Measurements from ENCODE around the gene SPATA33. TPM values are rescaled to one million over a fixed set of nuclear protein-coding genes. Genes with fewer than 3 reads are reported as not detected.
"Not testable (repeated sequence)": the region's sequence is repeated elsewhere in the genome, so short reads cannot be mapped to it uniquely, and the experiment has no call there.

Gene SPATA33
- total RNA-seq, 1 donor from 2014 or later = 13.8 TPM

- no peak for TF ChIP-seq CTCF (IDR thresholded peaks at IDR 0.05; ENCODE audit: unreplicated experiment)
- Mint-ChIP-seq H3K27ac (ENCODE audit: unreplicated experiment) (no peak overlapping the region), H3K9me3 (ENCODE audit: unreplicated experiment) (no peaks in the 10 kb centered on the region), H3K4me1 (ENCODE audit: unreplicated experiment) (no peaks in the 10 kb centered on the region), H3K27me3 (ENCODE audit: unreplicated experiment) (peaks cover 4% of the 10 kb centered on the region), H3K36me3 (ENCODE audit: low read depth, unreplicated experiment) (peaks cover 43% of the 10 kb centered on the region), H3K4me3 (ENCODE audit: unreplicated experiment) (no peak overlapping the region)
- no peak for DNase-seq (ENCODE audit: low spot score)
Observed at GRCh38 chr16:89667633-89668032, 10.0 kb downstream of the SPATA33 start.

- Mint-ChIP-seq H3K27ac (ENCODE audit: unreplicated experiment) (no peak overlapping the region), H3K4me3 (ENCODE audit: unreplicated experiment) (no peak overlapping the region), H3K9me3 (ENCODE audit: unreplicated experiment) (no peaks in the 10 kb centered on the region), H3K27me3 (ENCODE audit: unreplicated experiment) (peaks cover 4% of the 10 kb centered on the region), H3K36me3 (ENCODE audit: low read depth, unreplicated experiment) (peaks cover 43% of the 10 kb centered on the region), H3K4me1 (ENCODE audit: unreplicated experiment) (no peaks in the 10 kb centered on the region)
- no peak for DNase-seq (ENCODE audit: low spot score)
- TF ChIP-seq CTCF (IDR thresholded peaks at IDR 0.05; ENCODE audit: unreplicated experiment) = no peak
Observed at GRCh38 chr16:89668790-89669158, 11.1 kb downstream of the SPATA33 start.

- DNase-seq (ENCODE audit: low spot score) = no peak
- H3K27me3 Mint-ChIP-seq (ENCODE audit: unreplicated experiment) = peaks cover 2% of the 10 kb centered on the region
- no peaks in the 10 kb centered on the region for H3K9me3 Mint-ChIP-seq (ENCODE audit: unreplicated experiment)
- TF ChIP-seq CTCF (IDR thresholded peaks at IDR 0.05; ENCODE audit: unreplicated experiment) = no peak
- no peaks in the 10 kb centered on the region for H3K4me1 Mint-ChIP-seq (ENCODE audit: unreplicated experiment)
- H3K27ac Mint-ChIP-seq (ENCODE audit: unreplicated experiment) = no peak overlapping the region
- no peak overlapping the region for H3K4me3 Mint-ChIP-seq (ENCODE audit: unreplicated experiment)
- peaks cover 37% of the 10 kb centered on the region for H3K36me3 Mint-ChIP-seq (ENCODE audit: low read depth, unreplicated experiment)
Observed at GRCh38 chr16:89669755-89670154, 12.1 kb downstream of the SPATA33 start.

- H3K27me3 Mint-ChIP-seq (ENCODE audit: unreplicated experiment) = peaks cover 2% of the 10 kb centered on the region
- H3K9me3 Mint-ChIP-seq (ENCODE audit: unreplicated experiment) = no peaks in the 10 kb centered on the region
- peaks cover 35% of the 10 kb centered on the region for H3K36me3 Mint-ChIP-seq (ENCODE audit: low read depth, unreplicated experiment)
- no peaks in the 10 kb centered on the region for H3K4me1 Mint-ChIP-seq (ENCODE audit: unreplicated experiment)
- no peak overlapping the region for H3K27ac Mint-ChIP-seq (ENCODE audit: unreplicated experiment)
- H3K4me3 Mint-ChIP-seq (ENCODE audit: unreplicated experiment) = no peak overlapping the region
- DNase-seq (ENCODE audit: low spot score) = no peak
- no peak for TF ChIP-seq CTCF (IDR thresholded peaks at IDR 0.05; ENCODE audit: unreplicated experiment)
Observed at GRCh38 chr16:89670496-89671431, 13.1 kb downstream of the SPATA33 start.

GRCh38 chr16:89671565-89671964 is 13.9 kb downstream of the SPATA33 start:
- H3K27me3 Mint-ChIP-seq (ENCODE audit: unreplicated experiment); H3K4me3 Mint-ChIP-seq (ENCODE audit: unreplicated experiment); DNase-seq (ENCODE audit: low spot score); H3K27ac Mint-ChIP-seq (ENCODE audit: unreplicated experiment); H3K9me3 Mint-ChIP-seq (ENCODE audit: unreplicated experiment); H3K4me1 Mint-ChIP-seq (ENCODE audit: unreplicated experiment): not testable (repeated sequence)
- H3K36me3 Mint-ChIP-seq (ENCODE audit: low read depth, unreplicated experiment) = peaks cover 28% of the 10 kb centered on the region
